ENCODE measurements around the gene C1orf35. TPM values are rescaled to one million over a fixed set of nuclear protein-coding genes. Genes with fewer than 3 reads are reported as not detected.

C1orf35 gene
- total and polyA plus RNA-seq, 9 of the 15 experiments (the other 6 are each of a cell fraction or from before 2014, with no cell fraction given) = 3.2 to 48.7 (median 12.5) TPM

GRCh38 chr1:228068359-228068758 lies 34.8 kb downstream of the C1orf35 start (continued):
- TF ChIP-seq TBL1XR1 (IDR thresholded peaks at IDR 0.05; ENCODE audit: low read length in 2 of 2) (no peak), DNMT1 (IDR thresholded peaks at IDR 0.05) (no peak), MLLT1 (IDR thresholded peaks at IDR 0.05) (no peak), ZNF41 (CRISPR knock-in tag; conservative IDR thresholded peaks at IDR 0.05) (no peak)

GRCh38 chr1:228066891-228067654 lies 36.1 kb downstream of the C1orf35 start:
- no peak for ATAC-seq
- intact Hi-C loops (cut with micrococcal nuclease) = no loop called here
- Histone ChIP-seq H2AFZ (ENCODE audit: low read depth, low read length) (no peak overlapping the region), H3K9me1 (ENCODE audit: control insufficient read depth, insufficient read depth, low read length) (no peaks in the 10 kb centered on the region), H3K27ac (ENCODE audit: extremely low read depth, low read depth, low read length) (no peak overlapping the region), H3K4me2 (ENCODE audit: insufficient read depth, low read length) (no peak overlapping the region), H4K20me1 (replicated peaks; ENCODE audit: control insufficient read depth, insufficient read depth, low read length) (no peaks in the 10 kb centered on the region; the same call in 1 of the 2 replicates), H3K9ac (ENCODE audit: insufficient read depth in 1 of 2, low read depth in 2 of 2, low read length in 2 of 2) (no peak overlapping the region), H3K36me3 (ENCODE audit: control insufficient read depth, insufficient read depth, low read length) (no peaks in the 10 kb centered on the region), H3K9me3 (replicated peaks; ENCODE audit: control insufficient read depth, insufficient read depth, low read depth, low read length) (no peaks in the 10 kb centered on the region), H3K4me1 (replicated peaks in 1 of 2; ENCODE audit: control insufficient read depth in 2 of 2, insufficient read depth in 2 of 2, low read length in 2 of 2) (peaks cover 0 to 16% of the 10 kb centered on the region in 2 experiments; a peak in 2 of 5 replicates), H3K4me3 (no peak overlapping the region), H3K79me2 (ENCODE audit: control insufficient read depth, insufficient read depth, low read length) (no peaks in the 10 kb centered on the region), H3K27me3 (ENCODE audit: control insufficient read depth in 2 of 2, insufficient read depth in 2 of 2, low read length in 2 of 2) (peaks cover 11 to 31% of the 10 kb centered on the region in 2 experiments; a peak in 4 of 5 replicates)
- in situ Hi-C loops (cut with MboI) = no loop called here
- ChIA-PET CTCF (ENCODE audit: low intra/inter-chr PET ratio) (no interaction called here), POLR2A (interaction anchor here (1.2 to 1.4 kb wide), 3 partner anchors 10 to 15 kb away, joined by 3 to 5 read pairs (median 4); partner anchors contain the start of gene ARF1)
- WGBS (ENCODE audit: insufficient coverage, low coverage, missing lambda C conversion rate) = 5% methylated on average over 10 of the region's 10 CpGs
- DNase-seq (ENCODE audit: extremely low read depth in 1 of 4, low spot score in 3 of 4) = peak in 1 of 4 experiments; percentile 9
- no peak for FAIRE-seq
- no TSS peak for BruUV-seq (replicated peaks)
- TF ChIP-seq ZFP36 (IDR thresholded peaks at IDR 0.05; ENCODE audit: low read depth, low read length, partially characterized antibody) = peak; percentile 45
- no peak for TF ChIP-seq SRSF9 (IDR thresholded peaks at IDR 0.05; ENCODE audit: borderline replicate concordance, low read depth, low read length)
- no peak for TF ChIP-seq HCFC1 (IDR thresholded peaks at IDR 0.05; ENCODE audit: low read depth, low read length)
- no peak for TF ChIP-seq THAP12 (CRISPR knock-in tag; IDR thresholded peaks at IDR 0.05)
